ENCODE results near the gene TRPM1.

DNA sequence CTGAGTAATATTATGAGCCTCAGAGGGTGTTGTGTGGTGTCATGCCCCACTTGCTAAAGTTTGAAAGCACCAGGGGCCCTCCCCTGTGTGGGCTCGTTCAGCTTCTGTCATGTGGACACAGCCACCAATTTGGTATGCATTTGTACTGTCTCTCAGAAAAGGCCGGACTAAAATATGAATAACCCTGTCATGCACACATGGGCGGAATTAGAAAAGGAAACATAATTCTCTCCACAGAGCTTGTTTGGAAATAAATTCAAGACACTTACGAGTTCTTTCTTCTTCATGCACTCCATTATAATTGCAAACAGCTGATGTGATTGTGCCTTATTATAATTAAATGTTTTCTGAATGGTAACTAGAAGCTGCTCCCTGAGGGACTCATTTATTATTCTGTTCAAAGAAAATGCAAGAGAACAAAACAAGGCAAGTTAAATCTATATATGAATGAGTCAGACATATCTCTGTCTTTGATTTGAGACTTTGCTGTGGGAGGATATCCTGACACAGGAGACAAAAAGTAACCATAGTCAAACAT is 39.1 kb downstream of the TRPM1 start:
- TF ChIP-seq, protein P1, sequence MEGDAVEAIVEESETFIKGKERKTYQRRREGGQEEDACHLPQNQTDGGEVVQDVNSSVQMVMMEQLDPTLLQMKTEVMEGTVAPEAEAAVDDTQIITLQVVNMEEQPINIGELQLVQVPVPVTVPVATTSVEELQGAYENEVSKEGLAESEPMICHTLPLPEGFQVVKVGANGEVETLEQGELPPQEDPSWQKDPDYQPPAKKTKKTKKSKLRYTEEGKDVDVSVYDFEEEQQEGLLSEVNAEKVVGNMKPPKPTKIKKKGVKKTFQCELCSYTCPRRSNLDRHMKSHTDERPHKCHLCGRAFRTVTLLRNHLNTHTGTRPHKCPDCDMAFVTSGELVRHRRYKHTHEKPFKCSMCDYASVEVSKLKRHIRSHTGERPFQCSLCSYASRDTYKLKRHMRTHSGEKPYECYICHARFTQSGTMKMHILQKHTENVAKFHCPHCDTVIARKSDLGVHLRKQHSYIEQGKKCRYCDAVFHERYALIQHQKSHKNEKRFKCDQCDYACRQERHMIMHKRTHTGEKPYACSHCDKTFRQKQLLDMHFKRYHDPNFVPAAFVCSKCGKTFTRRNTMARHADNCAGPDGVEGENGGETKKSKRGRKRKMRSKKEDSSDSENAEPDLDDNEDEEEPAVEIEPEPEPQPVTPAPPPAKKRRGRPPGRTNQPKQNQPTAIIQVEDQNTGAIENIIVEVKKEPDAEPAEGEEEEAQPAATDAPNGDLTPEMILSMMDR (IDR thresholded peaks at IDR 0.05) = no peak
- no peak for TF ChIP-seq FOXJ3 (CRISPR knock-in tag; IDR thresholded peaks at IDR 0.05; ENCODE audit: borderline replicate concordance)

Measured in WTC11 (cell line).